Stimulated activated CD8-positive, alpha-beta memory T cell treated with anti-CD3 and anti-CD28 coated beads, Interleukin-4, amount 100 ng/mL, for 24 hours (primary cell): Measurements from ENCODE around the gene CDCA4.
A peak's percentile ranks its signal among the peaks of the same experiment; 100 is the strongest.
"Not testable (repeated sequence)": the region's sequence is repeated elsewhere in the genome, so short reads cannot be mapped to it uniquely, and the experiment has no call there.

Experiments used
- DNase-seq: peaks from one replicate; pipeline ENCODE4 v3.0.0-alpha.2; 2020; ENCODE audit warnings: low read depth

The CDCA4 gene

DNA sequence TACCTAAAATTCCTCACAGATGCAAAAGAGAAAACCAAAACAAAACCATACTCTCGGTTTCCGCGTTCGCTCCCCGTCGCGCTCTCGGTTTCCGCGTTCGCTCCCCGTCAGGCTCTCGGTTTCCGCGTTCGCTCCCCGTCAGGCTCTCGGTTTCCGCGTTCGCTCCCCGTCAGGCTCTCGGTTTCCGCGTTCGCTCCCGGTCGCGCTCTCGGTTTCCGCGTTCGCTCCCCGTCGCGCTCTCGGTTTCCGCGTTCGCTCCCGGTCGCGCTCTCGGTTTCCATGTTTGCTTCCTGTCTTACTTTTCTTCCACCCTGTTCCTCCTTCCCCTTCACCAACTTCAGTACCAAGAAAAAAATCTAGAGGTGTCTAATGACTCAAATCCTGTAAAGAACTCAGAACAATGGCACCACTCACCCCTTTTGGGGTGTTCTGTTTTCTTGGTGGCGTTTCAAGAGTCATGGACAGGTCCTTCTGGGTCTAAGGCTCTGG is 12.6 kb upstream of the CDCA4 start:
- DNase-seq = not testable (repeated sequence)

DNA sequence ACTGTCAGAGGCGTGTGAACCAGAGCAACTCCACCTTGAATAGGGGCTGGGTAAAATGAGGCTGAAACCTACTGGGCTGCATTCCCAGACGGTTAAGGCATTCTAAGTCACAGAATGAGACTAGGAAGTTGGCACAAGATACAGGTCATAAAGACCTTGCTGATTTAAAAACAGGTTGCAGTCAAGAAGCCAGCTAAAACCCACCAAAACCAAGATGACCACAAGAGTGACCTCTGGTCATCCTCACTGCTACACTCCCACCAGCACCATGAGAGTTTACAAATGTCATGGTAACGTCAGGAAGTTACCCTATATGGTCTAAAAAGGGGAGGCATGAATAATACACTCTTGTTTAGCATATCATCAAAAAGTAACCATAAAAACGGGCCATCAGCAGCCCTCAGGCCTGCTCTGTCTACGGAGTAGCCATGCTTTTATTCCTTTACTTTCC is 11.6 kb upstream of the CDCA4 start:
- not testable (repeated sequence) for DNase-seq

DNA sequence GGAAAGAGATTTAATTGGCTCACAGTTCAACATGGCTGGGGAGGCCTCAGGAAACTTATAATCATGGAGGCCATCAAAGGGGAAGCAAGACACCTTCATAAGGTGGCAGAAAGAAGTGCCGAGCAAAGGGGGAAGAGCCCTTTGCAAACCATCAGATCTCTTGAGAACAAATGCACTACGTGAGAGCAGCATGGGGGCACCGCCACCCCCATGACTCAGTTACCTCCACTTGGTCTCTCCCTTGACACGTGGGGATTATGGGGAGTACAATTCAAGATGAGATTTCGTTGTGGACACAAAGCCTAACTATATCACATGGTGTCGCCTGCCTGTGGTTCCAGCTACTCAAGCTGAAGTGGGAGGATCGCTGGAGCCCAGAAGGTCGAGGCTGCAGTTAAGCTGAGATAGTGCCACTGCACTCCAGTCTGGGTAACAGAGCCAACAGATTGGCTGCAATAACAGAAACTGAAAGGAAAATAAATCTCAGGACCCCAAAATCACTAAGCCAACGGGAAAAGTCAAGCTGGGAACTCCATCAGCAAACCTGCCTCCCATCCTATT is 10.0 kb upstream of the CDCA4 start:
- no peak for DNase-seq

DNA sequence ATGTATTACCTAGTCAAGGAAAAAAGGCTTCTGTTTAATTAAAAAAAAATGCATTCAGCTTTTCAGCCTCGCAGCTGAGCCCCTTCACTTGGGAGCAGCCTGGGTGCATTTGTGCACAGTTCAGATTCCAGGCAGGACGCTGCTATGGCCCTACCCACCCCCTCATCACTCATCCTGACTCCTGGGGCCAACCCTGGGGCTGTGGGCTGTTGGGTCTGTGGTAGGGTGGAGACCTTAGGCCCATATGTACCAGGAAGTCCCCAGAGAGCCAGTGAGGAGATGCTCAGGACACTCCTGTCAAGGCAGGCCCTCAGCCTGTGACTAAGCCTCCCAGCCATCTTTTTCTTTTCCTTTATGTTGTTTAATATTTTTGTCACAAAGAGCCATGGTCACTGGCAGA is 9.3 kb upstream of the CDCA4 start:
- no peak for DNase-seq

DNA sequence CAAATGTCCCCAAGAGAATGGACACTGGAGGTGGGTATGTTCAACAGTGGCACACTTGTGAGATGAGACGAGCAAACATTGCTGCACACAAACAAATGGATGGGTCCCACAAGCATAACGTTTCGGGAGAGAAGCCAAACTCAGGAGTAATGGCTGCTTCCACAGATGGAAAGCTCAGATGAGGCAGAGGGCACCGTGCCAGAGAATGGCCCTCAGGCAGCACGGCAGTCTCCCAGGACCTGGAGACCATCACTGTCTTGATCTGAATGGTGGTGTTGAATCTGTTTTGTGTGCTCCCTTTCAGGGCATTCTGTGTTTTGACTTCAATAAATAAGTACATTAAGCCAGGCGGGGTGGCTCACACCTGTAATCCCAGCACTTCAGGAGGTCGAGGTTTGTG is 8.5 kb upstream of the CDCA4 start:
- DNase-seq = no peak

DNA sequence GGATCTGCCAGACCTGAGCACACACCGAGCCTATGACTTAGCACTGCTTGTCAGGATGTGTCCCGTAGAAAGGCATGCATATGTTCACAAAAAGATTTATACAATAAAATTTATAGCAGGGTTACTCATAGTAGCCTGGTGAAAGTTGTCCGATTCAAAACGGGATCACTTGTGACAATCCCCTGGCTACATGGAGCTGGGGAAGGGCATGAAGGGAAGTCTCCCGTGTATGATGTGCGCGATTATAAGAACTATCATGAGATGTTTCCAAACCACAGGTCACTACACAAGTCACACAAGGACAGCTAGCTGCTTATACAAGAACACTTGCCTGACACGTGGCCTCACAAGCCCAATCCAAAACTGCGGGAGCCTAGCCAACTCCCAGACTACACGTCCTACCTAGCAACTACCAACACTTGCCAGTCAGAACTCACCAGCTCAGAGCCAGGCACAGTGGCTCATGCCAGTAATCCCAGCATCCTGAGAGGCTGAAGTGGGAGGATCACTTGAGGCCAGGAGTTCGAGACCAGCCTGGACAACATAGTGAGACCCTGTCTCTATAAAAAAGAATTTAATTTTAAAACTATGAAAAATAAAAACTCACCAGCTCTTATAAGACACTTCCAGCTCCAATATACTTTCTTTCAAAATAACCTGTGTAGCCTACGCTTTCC is 7.5 kb upstream of the CDCA4 start:
- DNase-seq = no peak

DNA sequence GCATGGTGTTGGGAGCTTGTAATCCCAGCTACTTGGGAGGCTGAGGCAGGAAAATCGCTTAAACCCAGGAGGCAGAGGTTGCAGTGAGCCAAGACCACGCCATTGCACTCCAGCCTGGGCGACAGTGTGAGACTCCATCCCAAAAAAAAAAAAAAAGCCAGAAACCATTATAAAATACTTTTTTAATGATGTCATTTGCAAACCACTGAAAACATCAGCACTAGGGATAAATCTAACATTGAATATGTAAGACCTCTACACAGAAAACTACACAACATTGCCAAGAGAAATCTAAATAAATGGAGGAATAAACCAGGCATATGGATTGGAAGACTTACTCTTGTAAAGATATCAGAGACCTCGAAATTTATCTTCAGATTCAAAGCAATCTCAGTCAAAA is 6.8 kb upstream of the CDCA4 start:
- DNase-seq = not testable (repeated sequence)

DNA sequence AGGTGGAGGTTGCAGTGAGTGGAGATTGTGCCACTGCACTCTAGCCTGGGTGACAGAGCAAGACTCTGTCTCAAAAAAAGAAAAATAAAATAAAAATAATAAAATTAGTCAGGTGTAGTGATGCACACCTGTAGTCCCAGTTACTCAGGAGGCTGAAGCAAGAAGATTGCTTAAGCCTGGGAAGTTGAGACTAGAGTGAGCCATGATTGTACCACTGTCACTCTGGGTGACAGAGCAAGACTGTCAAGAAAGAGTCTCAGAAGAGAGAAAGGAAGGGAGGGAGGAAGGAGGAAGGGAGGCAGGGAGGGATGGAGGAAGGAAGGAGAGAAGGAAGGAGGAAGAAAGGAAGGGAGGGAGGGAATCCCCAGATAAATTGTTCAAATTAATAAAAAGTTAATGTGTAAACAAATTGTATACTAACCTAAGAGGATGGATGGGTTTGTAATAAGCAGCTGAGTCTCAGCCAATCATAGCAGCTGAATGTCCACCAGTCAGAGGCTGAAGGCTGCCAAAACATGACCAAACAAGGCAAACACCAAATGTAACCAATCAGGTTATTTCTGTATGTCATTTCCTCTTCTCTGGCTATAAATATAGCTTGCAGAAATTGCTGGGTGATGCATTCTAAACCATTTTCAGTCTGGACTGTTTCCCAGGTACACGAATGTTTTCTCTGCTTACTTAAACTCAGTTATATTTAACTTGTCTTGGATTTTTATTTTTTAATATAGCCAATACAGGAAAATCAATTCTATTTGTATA is 6.1 kb upstream of the CDCA4 start:
- DNase-seq = no peak

DNA sequence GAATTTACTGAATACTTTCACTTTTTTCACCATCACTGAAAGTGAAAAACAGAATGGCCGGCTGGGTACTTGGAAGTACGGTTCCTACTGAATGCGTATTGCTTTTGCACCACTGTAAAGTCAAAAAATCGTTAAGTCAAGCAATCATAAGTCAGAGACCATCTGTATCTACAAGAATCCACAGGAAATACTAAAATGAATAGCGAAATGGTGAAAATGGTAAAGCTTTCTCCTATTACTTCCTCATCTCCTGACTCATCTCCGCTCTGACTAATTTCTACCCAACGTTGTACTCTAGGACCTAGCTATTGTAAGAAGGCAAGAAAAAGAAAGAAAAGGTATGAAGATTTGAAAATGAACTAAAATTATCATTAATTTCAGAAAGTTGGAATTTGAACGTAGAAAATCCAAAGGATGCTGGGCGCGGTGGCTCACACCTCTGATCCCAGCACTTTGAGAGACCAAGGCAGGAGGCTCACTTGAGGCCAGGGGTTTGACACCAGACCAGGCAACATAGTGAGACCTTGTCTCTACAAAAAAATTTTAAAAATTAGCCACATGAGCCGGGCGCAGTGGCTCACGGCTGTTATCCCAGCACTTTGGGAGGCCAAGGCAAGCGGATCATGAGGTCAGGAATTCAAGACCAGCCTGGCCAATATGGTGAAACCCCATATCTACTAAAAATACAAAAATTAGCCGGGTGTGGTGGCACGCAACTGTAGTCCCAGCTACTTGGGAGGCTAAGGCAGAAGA is 5.3 kb upstream of the CDCA4 start:
- DNase-seq = no peak

DNA sequence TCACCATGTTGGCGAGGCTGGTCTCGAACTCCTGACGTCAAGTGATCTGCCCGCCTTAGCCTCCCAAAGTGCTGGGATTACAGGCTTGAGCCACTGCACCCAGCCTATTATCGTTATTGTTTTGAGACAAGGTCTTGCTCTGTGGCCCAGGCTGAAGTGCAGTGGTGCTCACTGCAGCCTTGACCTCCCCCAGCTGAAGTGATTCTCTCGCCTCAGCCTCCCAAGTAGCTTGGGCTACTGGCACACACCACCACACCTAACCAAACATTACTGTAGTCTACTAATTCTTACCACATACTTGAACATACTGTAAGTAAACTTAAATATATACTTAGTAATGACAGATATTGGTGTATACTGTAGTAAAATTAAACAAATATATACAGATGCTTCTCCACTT is 4.5 kb upstream of the CDCA4 start:
- no peak for DNase-seq

DNA sequence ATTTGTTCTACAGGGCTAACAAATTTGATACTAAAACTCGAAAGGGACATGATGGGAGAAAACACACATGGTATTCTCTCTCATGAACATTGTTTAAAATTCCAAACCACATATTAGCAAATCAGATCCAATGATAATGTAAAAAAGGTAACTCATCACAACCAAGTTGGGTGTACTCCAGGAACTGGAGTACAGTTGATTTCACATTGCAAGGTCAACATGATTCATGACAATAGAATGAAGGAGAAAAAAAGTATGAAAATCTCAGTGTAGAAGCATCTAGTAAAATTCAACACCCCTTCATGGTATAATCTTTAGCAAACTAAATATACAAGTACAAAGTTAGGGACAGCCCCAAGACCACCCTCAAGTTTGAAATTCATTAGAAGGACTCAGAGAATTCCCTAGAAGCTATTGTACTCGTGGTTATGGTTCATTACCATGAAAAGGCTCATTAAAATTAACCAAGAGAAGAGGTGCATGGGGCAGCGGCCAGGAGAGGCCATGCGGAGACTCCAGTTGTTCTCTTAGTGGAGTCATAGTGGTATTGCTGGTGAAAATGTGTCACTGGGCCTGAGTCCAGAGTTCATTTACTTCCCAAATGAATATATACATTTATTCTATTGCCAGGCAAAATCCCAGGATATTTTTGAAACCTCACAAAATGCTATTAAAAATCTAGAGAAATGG is 3.1 kb upstream of the CDCA4 start:
- DNase-seq = no peak

DNA sequence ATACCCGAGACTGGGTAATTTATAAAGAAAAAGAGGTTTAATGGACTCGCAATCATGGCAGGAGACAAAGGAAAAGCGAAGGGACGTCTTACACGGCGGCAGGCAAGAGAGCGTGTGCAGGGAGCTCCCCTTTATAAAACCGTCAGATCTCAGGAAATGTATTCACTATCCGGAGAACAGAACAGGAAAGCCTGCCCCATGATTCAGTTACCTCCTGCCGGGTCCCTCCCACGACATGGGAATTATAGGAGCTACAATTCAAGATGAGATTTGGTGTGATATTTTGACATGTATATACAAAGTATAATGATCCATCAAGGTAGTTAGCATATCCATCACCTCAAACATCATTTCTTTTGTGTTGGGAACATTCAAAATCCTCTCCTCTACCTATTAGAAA is 2.3 kb upstream of the CDCA4 start:
- no peak for DNase-seq

DNA sequence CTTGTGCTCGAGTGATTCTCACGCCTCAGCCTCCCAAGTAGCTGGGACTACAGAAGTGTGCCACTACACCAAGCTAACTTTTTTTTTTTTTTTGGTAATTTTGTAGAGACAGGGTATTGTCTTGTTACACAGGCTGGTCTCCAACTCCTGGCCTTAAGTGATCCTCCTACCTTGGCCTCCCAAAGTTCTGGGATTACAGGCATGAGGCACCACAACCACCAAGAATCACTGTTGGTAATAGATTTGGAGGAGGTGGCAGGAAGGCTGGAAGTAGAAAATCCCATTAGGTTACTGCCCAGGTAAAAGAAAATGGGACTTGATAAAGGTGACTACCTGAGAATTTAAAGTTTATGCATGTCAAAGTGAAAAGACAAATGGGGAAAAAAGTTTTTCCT is 1.4 kb upstream of the CDCA4 start:
- DNase-seq = no peak

DNA sequence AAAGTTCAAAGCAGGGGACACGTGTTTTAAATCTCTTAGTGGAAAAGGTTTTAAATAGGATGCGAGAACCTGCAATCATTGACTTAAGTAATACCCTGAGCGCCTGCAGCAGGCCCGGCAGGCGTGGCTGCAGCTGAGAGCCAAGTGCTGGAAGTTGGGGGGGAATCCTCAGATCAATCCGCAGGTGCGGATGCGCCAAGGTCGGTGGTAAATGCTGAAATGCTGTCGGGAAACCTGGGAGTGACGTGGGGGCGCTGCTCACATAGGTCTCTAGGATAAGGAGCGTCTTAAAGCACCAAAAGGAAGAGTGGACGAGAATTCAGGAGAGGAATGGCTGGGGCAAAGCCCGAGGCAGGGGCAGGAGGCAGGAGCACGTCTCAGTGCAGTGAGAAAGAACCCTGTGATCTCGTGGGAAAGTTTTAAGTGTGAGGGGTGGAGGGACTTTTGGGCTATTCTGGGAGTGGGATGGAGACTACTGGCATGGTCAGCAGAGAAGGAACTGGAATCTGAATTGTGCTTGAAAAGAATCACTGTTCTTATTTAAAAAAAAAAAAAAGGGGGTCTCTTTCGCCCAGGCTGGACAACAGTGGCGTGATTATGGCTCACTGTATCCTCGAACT is 883 bp upstream of the CDCA4 start:
- peak; percentile 15 for DNase-seq

DNA sequence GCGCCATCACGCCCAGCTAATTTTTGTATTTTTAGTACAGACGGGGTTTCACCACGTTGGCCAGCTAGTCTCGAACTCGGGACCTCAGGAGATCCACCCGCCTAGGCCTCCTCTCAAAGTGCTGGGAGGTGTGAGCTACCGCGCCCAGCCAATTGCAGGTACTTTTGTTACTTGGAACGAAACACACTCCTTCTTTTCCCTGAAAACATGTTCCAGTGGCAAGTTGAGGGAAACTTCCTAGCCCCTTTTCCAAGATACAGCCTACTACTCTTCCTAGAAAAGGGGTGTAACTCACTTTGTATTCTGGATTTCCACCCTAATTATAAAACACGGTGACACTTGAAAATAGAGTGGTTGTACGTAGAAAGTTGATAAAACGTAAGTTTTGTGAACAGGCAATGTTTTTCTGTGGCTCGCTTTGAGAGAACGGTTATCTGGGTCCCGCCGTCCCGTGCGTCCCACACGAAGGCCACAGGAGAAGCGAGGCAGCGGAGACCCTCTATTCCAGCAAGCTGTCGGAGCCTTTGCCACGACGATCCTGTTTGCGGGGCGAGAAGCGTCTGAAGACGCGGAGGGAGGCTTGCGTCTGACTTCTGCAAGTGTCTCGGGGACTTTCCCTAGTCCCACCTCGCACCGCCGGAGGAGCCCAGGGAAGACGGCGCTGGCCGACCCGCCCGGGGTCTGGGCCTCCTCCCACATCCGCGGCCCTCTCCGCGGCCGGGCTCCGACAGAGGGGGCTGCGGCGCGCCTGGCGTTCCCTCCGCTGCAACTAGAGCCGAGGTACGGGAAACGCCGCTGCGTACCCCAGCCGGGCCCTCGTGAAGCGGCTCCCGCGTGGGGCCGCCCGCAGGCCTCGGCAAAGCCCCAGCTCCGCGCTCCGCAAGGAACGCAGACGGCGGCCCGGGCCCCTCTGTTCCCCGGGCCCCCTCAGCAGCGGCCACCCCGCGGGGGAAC is 745 bp downstream of the CDCA4 start:
- peak; percentile 45 for DNase-seq

DNA sequence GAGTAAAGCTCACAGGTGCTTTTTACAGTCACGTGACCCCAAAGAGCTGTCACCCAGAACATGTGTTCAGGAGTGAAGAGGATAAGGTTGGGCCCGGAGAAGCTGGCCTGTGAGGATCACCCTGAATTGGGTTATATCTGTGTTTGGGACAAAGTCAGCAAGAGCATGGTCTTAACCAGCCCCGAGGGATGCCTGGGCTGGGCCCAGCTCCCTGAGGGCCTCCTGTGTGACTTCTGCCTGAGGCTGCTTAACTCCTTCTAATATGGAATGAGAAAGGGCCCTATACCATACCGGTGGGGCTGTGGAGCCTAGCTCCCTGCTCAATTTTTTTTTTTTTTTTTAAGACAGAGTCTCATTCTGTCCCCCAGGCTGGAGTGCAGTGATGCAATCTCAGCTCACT is 2.5 kb downstream of the CDCA4 start:
- DNase-seq = no peak

DNA sequence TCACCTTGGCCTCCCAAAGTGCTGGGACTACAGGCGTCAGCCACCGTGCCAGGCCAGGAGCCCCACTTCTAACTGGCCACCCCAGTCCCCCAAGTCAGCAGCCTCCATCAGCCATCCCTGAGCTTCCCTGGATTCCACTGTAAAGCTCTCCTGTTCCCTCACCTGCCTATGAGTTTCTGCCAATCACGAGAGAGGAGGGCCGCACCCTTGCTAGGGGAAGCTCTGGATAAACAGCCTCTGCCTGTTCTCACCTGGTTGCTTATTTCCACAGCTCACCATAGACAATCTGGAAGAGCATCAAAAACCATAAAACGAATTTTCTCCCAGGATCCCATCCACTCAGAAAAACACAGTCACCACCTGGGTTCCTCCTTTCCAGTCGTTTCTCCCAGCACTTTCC is 5.0 kb downstream of the CDCA4 start:
- DNase-seq = no peak

DNA sequence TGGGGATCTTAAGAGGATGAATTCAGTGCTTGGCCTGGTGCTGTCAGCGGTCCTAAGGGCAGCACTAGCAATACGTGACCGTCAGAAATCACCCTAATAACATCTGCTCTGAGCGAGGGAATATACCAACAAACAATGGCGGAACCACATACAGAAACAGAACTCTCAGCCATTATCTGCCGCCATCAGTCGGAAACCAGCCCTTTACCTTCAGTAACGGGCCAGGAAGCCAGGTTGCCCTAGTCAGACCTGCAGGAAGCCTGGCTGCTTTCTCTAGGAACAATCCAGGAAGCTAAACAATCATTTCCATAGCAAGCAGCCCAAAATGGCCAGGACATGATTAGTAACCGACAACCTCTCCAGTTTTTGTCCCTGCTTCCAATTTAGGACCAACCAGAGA is 5.6 kb downstream of the CDCA4 start:
- no peak for DNase-seq

DNA sequence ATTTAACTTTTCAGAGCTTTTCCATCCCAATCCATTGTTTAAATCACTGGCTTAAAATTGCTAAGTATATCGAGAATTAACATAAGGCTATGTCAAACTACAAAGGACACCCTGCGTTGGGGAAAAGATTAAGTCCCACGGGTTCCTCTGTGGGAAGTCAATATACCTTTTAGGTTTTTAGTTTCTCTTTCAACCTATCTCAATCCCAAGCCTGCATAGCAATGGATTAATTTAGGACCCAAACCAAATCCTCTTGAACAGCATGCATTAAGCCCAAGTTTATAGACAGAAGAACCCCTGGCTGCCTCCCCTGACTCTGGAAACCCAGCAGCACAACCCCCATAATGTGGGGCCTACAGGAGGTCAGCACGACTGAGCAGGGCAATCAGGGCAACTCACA is 6.3 kb downstream of the CDCA4 start:
- no peak for DNase-seq

DNA sequence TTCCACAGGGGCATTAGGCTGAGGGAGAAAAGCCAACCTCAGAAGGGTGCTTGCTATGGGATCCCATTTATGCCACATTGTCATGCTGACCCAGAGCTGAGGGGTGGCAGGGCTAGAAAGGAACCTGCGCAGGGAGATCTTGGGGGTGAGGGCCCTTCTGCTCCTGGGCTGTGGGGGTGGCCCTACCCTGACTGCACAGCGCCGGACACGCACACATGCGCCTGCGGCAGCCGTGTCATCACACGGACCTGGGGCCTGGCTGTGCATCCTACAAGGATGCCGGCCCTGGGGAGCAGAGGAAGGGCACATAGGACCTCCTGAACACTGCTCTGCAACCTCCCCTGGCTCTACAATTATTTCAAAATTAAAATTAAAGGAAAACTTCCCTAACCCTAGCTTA is 6.9 kb downstream of the CDCA4 start:
- no peak for DNase-seq
